GM19193 (cell line): ENCODE measurements around the gene ECEL1.

Source experiments
- POLR2A ChIP-seq: IDR thresholded peaks from 4 replicates; pipeline ENCODE4 v1.6.1; 2011; ENCODE audit not compliant: insufficient read depth, insufficient read length; ENCODE audit errors: extremely low read depth

The ECEL1 gene

GRCh38 chr2:232485348-232485756, 2.3 kb downstream of the ECEL1 start:
- TF ChIP-seq POLR2A, result no peak

GRCh38 chr2:232484628-232485347, 2.8 kb downstream of the ECEL1 start:
- no peak for TF ChIP-seq POLR2A

- TF ChIP-seq POLR2A, result no peak
These were observed 3.6 kb downstream of the ECEL1 start for GRCh38 chr2:232483923-232484627.

GRCh38 chr2:232483311-232483922, 4.2 kb downstream of the ECEL1 start:
- TF ChIP-seq POLR2A, result no peak

- no peak for TF ChIP-seq POLR2A
These were observed 5.1 kb downstream of the ECEL1 start for GRCh38 chr2:232482301-232483238.

- TF ChIP-seq POLR2A, result no peak
These were observed 6.1 kb downstream of the ECEL1 start for GRCh38 chr2:232481322-232482140.

GRCh38 chr2:232480201-232481190, 7.1 kb downstream of the ECEL1 start:
- no peak for TF ChIP-seq POLR2A

- no peak for TF ChIP-seq POLR2A
These were observed 8.1 kb downstream of the ECEL1 start for GRCh38 chr2:232479341-232480200.

- TF ChIP-seq POLR2A, result no peak
These were observed 8.9 kb downstream of the ECEL1 start for GRCh38 chr2:232478571-232479340.

- TF ChIP-seq POLR2A, result no peak
These were observed 9.7 kb downstream of the ECEL1 start for GRCh38 chr2:232477751-232478510.
